Measurements from ENCODE around the gene FGR. TPM values are rescaled to one million over a fixed set of nuclear protein-coding genes. Genes with fewer than 3 reads are reported as not detected.
A peak's percentile ranks its signal among the peaks of the same experiment; 100 is the strongest.

FGR gene
- total RNA-seq, 1 experiment from 2014 or later = not detected

DNA sequence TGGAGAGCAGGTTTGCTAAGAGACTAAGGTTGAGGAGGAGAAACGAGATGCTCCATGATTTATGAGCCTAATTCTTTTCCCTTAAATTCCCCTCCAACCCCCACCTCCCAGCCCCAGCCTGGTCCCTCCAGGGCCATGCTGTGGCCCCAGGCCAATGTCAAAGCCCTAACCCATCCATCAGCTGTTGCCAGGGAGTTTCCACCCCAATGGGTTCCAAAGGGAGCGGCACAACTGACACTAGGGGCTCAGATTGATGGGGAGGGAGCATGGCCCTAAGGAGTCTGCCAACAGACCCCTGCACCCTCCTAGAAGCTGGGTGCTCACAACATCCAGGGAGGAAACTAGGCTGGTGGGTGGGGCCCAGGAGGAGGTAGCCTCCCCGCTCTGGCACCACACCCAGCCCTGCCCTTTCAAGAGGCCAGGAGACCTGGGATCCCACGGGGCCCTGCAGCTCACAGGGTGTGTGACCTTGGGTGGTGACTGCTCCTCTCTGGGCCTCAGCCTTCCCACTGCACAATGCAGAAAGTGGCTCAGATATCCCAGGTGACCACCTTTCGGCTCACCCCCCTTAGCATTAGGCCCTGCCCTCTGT, 44.0 kb downstream of the FGR start:
- H3K9me2 ChIP-seq (ENCODE audit: insufficient read depth) = no peaks in the 10 kb centered on the region
- peaks cover 8% of the 10 kb centered on the region; the same call in 1 of the 2 replicates for H4K20me1 ChIP-seq (ENCODE audit: insufficient read depth)
- POLR2A ChIA-PET (ENCODE audit: unreplicated experiment) = interaction anchor here (0.6 kb wide), 1 partner anchor 21 kb away, joined by 3 read pairs; no protein-coding TSS in a partner anchor
- H3K4me2 ChIP-seq = no peak overlapping the region
- no peak overlapping the region for H3K27ac ChIP-seq
- TF ChIP-seq EZH2 (IDR thresholded peaks at IDR 0.05; ENCODE audit: low read depth) = no peak
- TF ChIP-seq, protein P1, sequence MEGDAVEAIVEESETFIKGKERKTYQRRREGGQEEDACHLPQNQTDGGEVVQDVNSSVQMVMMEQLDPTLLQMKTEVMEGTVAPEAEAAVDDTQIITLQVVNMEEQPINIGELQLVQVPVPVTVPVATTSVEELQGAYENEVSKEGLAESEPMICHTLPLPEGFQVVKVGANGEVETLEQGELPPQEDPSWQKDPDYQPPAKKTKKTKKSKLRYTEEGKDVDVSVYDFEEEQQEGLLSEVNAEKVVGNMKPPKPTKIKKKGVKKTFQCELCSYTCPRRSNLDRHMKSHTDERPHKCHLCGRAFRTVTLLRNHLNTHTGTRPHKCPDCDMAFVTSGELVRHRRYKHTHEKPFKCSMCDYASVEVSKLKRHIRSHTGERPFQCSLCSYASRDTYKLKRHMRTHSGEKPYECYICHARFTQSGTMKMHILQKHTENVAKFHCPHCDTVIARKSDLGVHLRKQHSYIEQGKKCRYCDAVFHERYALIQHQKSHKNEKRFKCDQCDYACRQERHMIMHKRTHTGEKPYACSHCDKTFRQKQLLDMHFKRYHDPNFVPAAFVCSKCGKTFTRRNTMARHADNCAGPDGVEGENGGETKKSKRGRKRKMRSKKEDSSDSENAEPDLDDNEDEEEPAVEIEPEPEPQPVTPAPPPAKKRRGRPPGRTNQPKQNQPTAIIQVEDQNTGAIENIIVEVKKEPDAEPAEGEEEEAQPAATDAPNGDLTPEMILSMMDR (conservative IDR thresholded peaks at IDR 0.05) = no peak
- H3K4me1 ChIP-seq (replicated peaks; ENCODE audit: insufficient read depth) = peaks cover 16% of the 10 kb centered on the region
- H3K36me3 ChIP-seq (ENCODE audit: low read depth) = no peaks in the 10 kb centered on the region
- H3K9me3 ChIP-seq (ENCODE audit: insufficient read depth, low read depth) = no peaks in the 10 kb centered on the region
- H3K4me3 ChIP-seq = no peak overlapping the region
- H2AFZ ChIP-seq = no peak overlapping the region
- BruUV-seq (replicated peaks) = no TSS peak
- no peak for DNase-seq
- CTCF ChIA-PET = no interaction called here
- intact Hi-C loops (cut with micrococcal nuclease; ENCODE audit: unreplicated experiment) = loop anchor here (1.0 kb wide), 1 partner anchor 34 kb away; no protein-coding TSS in a partner anchor
- H3K27me3 ChIP-seq (ENCODE audit: insufficient read depth, low read depth) = no peaks in the 10 kb centered on the region
- H3F3A ChIP-seq (ENCODE audit: insufficient read depth, low read depth) = no peaks in the 10 kb centered on the region
- H3K79me2 ChIP-seq (ENCODE audit: low read depth) = no peaks in the 10 kb centered on the region

DNA sequence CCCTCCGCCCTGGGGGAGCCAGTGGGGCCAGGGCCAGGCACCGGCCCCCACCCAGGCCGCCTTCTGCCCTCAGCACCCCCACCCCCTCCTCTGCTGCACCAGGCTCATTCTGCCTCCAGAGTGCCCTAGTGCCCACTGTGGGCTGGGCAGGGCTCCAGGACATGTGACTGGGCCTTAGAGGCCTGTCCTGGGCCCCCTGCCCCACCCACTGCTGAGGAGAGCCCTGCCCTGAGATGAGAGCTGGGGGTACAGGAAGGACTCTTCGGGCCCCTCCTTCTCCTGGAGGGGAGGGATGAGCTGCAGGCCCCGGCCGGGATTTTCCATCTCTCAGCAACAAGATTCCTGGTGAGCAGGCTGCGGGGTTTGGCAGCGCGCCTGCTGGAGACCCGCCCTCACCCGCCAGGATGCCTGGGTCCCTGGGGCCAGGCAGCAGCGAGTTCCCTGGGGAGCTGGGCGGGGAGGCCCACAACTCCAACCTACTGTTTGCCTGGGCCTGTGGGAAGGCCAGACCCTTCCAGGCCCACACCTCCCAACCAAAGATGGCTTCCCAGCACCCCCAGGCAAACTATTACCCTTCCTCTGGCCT, 45.1 kb downstream of the FGR start:
- H4K20me1 ChIP-seq (ENCODE audit: insufficient read depth) = peaks cover 8% of the 10 kb centered on the region; the same call in 1 of the 2 replicates
- ChIA-PET CTCF (interaction anchor here (0.7 to 0.8 kb wide), 3 partner anchors 17 to 32 kb away, joined by 3 read pairs; no protein-coding TSS in a partner anchor), POLR2A (ENCODE audit: unreplicated experiment) (interaction anchor here (0.5 kb wide), 2 partner anchors 25 to 82 kb away, joined by 3 to 4 read pairs; partner anchors contain the start of gene IFI6)
- DNase-seq = peak in 1 of 2 experiments; percentile 80
- no peaks in the 10 kb centered on the region for H3K27me3 ChIP-seq (ENCODE audit: insufficient read depth, low read depth)
- H3K4me2 ChIP-seq = no peak overlapping the region
- H3K4me3 ChIP-seq = no peak overlapping the region
- H3K36me3 ChIP-seq (ENCODE audit: low read depth) = no peaks in the 10 kb centered on the region
- no peaks in the 10 kb centered on the region for H3F3A ChIP-seq (ENCODE audit: insufficient read depth, low read depth)
- peaks cover 16% of the 10 kb centered on the region for H3K4me1 ChIP-seq (replicated peaks; ENCODE audit: insufficient read depth)
- no peak overlapping the region for H2AFZ ChIP-seq
- H3K9me3 ChIP-seq (ENCODE audit: insufficient read depth, low read depth) = no peaks in the 10 kb centered on the region
- intact Hi-C loops (cut with micrococcal nuclease; ENCODE audit: unreplicated experiment) = loop anchor here (1.0 kb wide), 1 partner anchor 33 kb away; no protein-coding TSS in a partner anchor
- TF ChIP-seq, protein P1 (conservative IDR thresholded peaks at IDR 0.05) = no peak
- TF ChIP-seq EZH2 (IDR thresholded peaks at IDR 0.05; ENCODE audit: low read depth) = no peak
- no TSS peak for BruUV-seq (replicated peaks)
- no peaks in the 10 kb centered on the region for H3K79me2 ChIP-seq (ENCODE audit: low read depth)
- no peak overlapping the region for H3K27ac ChIP-seq
- H3K9me2 ChIP-seq (ENCODE audit: insufficient read depth) = no peaks in the 10 kb centered on the region

DNA sequence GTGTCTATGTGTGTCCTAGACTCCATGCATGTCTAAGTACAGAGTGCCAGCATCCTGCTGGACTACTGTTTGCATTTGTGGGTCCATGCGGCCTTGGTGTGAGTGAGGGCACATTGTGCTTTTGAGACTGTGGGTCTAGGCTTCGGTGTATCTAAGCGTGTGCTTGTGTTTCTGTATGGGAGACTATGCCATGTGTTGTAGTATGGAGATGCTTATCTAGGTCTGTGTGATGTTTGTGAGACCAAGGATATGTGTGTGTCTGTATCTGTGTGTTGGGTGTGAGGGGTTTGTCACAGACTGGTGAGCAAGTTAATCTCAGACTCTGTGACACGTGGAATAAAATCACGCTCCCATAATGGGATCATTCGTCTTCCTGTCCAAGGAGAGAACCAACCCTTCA, 45.5 kb downstream of the FGR start:
- intact Hi-C loops (cut with micrococcal nuclease; ENCODE audit: unreplicated experiment) = no loop called here
- H3K9me3 ChIP-seq (ENCODE audit: insufficient read depth, low read depth) = no peaks in the 10 kb centered on the region
- peaks cover 8% of the 10 kb centered on the region; the same call in 1 of the 2 replicates for H4K20me1 ChIP-seq (ENCODE audit: insufficient read depth)
- no peak overlapping the region for H3K4me2 ChIP-seq
- H3K27ac ChIP-seq = no peak overlapping the region
- peaks cover 16% of the 10 kb centered on the region for H3K4me1 ChIP-seq (replicated peaks; ENCODE audit: insufficient read depth)
- no peak for DNase-seq
- no peaks in the 10 kb centered on the region for H3K27me3 ChIP-seq (ENCODE audit: insufficient read depth, low read depth)
- CTCF ChIA-PET = interaction anchor here (0.8 kb wide), 1 partner anchor 17 kb away, joined by 3 read pairs; no protein-coding TSS in a partner anchor
- no peak for TF ChIP-seq EZH2 (IDR thresholded peaks at IDR 0.05; ENCODE audit: low read depth)
- TF ChIP-seq, protein P1 (conservative IDR thresholded peaks at IDR 0.05) = no peak
- no peak overlapping the region for H2AFZ ChIP-seq
- POLR2A ChIA-PET (ENCODE audit: unreplicated experiment) = interaction anchor here (0.5 kb wide), 1 partner anchor 24 kb away, joined by 3 read pairs; no protein-coding TSS in a partner anchor
- BruUV-seq (replicated peaks) = no TSS peak
- H3F3A ChIP-seq (ENCODE audit: insufficient read depth, low read depth) = no peaks in the 10 kb centered on the region
- no peaks in the 10 kb centered on the region for H3K9me2 ChIP-seq (ENCODE audit: insufficient read depth)
- H3K4me3 ChIP-seq = no peak overlapping the region
- H3K36me3 ChIP-seq (ENCODE audit: low read depth) = no peaks in the 10 kb centered on the region
- no peaks in the 10 kb centered on the region for H3K79me2 ChIP-seq (ENCODE audit: low read depth)

Measured in PC-9 (cell line).